ENCODE results near the gene COPS9. TPM values are rescaled to one million over a fixed set of nuclear protein-coding genes. Genes with fewer than 3 reads are reported as not detected.

Gene COPS9
- total and polyA plus RNA-seq, 12 donors = 63.7 to 469 (median 152) TPM

DNA sequence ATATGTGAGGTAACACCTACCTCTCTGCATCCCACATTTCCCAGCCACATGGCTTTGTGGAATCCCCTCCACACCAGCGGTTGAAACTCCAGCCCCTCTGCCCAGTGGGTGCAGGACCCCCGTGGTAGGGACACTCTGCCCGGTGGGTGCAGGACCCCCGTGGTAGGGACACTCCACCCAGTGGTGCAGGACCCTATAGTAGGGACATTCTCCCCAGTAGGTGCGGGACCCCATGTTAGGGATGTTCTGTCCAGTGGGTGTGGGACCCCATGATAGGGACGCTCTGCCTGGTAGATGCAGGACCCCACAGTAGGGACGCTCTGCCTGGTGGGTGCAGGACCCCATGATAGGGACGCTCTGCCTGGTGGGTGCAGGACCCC, 11.5 kb downstream of the COPS9 start:
- Histone ChIP-seq H3K27me3 (no peaks in the 10 kb centered on the region), H3K36me3 (replicated peaks in 1 of 2) (peaks cover 0 to 20% of the 10 kb centered on the region in 2 donors), H3K27ac (no peak overlapping the region), H3K4me3 (no peak overlapping the region), H3K4me1 (replicated peaks in 1 of 2) (no peaks in the 10 kb centered on the region), H3K9me3 (replicated peaks in 1 of 3) (no peaks in the 10 kb centered on the region)
- 85 to 95% (median 94%) methylated on average over 5 to 8 of the region's 8 CpGs for WGBS, 4 donors
- intact Hi-C loops (cut with DNase I) = no loop called here
- peak in 2 of 7 donors; percentile 7 to 36 for DNase-seq
- no peak for TF ChIP-seq POLR2A (IDR thresholded peaks at IDR 0.05)
- TF ChIP-seq, protein P1, sequence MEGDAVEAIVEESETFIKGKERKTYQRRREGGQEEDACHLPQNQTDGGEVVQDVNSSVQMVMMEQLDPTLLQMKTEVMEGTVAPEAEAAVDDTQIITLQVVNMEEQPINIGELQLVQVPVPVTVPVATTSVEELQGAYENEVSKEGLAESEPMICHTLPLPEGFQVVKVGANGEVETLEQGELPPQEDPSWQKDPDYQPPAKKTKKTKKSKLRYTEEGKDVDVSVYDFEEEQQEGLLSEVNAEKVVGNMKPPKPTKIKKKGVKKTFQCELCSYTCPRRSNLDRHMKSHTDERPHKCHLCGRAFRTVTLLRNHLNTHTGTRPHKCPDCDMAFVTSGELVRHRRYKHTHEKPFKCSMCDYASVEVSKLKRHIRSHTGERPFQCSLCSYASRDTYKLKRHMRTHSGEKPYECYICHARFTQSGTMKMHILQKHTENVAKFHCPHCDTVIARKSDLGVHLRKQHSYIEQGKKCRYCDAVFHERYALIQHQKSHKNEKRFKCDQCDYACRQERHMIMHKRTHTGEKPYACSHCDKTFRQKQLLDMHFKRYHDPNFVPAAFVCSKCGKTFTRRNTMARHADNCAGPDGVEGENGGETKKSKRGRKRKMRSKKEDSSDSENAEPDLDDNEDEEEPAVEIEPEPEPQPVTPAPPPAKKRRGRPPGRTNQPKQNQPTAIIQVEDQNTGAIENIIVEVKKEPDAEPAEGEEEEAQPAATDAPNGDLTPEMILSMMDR (IDR thresholded peaks at IDR 0.05) = no peak

DNA sequence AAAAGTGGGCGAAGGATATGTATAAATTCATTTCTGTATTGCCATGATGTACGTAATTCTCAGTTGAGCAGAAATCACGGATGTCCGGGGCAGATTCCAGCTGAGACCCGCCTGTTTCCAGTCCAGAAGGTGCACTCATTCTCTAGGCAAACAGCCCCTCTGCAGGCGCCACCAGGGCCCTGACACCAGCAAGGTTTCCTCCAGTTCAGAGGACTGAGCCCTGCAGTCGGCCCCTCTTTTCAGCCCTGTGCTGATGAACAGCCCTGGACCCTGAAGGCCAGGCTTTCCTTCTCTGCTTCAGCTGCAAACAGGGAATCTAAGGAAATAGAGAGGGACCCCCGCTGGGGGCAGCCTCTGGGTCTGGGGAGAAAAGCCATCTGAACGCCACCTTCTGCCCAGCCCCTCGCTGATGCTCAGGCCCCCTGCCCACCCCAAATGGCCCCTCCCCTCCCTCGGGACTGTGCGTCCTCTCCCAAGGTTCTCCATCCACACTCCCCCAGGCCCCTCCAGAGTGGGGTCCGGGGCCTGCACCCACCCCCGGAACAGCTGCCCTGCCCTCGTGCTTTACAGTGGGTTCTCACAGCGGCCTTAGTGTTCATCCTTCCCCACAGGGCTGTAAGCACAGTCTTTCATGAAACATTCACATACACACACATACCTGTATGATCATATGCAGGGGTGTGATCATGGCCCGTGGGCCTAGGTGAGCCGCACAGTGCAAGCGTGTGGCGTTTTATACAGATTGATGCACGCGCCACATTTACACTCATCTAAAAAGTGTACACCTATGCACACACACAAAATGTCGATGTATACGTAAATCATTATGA, 12.1 kb downstream of the COPS9 start:
- DNase-seq = peak in 1 of 7 donors; percentile 3
- H3K27me3 ChIP-seq = no peaks in the 10 kb centered on the region
- H3K9me3 ChIP-seq (replicated peaks in 1 of 3) = no peaks in the 10 kb centered on the region
- peaks cover 0 to 14% of the 10 kb centered on the region in 2 donors for H3K36me3 ChIP-seq (replicated peaks in 1 of 2)
- no peak overlapping the region for H3K4me3 ChIP-seq
- H3K27ac ChIP-seq = no peak overlapping the region
- intact Hi-C loops (cut with DNase I) = no loop called here
- 80 to 92% (median 87%) methylated on average over 14 to 24 of the region's 24 CpGs for WGBS, 4 donors
- no peaks in the 10 kb centered on the region for H3K4me1 ChIP-seq (replicated peaks in 1 of 2)
- TF ChIP-seq, protein P1 (IDR thresholded peaks at IDR 0.05) = no peak
- no peak for TF ChIP-seq POLR2A (IDR thresholded peaks at IDR 0.05)

DNA sequence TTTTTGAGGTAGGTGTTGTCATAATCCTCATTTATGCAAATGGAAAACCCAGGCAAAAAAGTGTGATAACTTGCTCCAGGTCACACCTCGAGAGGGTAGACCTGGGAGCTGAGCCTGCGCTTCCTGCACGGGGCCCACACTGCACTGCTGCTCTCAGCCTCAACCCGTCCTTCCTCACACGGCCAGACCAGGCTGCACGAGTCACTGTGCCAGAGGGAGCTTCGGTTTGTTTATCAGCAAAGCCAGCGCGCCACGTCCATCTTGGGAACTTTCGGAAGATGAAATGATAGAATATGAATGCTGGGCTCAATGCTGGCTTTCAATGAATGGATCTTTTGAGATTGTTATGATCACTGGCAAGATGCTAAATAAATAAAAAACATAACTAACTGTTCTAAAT, 14.4 kb downstream of the COPS9 start:
- Histone ChIP-seq H3K4me3 (no peak overlapping the region), H3K9me3 (replicated peaks in 1 of 3) (no peaks in the 10 kb centered on the region), H3K4me1 (replicated peaks in 1 of 2) (no peaks in the 10 kb centered on the region), H3K27me3 (no peaks in the 10 kb centered on the region), H3K36me3 (replicated peaks in 1 of 2) (no peaks in the 10 kb centered on the region), H3K27ac (no peak overlapping the region)
- no peak for DNase-seq
- WGBS, 4 donors = 48 to 70% (median 66%) methylated on average over 11 of the region's 11 CpGs
- intact Hi-C loops (cut with DNase I) = no loop called here
- TF ChIP-seq, protein P1 (IDR thresholded peaks at IDR 0.05) = no peak

DNA sequence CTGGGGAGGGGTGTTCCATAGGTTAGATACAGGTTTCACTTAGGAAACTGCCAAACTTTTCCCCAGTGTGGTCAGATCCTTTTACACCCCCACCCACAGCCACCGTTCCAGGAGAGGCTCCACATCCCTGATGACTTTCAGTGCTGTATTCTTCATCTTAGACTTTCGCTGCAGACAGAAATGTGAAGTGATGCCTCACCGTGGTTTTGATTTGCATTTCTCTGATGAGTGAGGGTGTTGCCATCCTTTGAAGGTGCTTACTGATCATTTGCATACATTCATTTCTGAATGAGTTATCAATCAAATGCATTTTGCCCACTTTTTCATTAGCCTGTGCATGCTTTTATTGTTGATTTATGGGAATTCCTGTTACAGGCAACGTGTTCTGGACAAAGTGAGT, 14.9 kb downstream of the COPS9 start:
- intact Hi-C loops (cut with DNase I) = no loop called here
- H3K4me1 ChIP-seq (replicated peaks in 1 of 2) = no peaks in the 10 kb centered on the region
- TF ChIP-seq POLR2A (IDR thresholded peaks at IDR 0.05) = no peak
- TF ChIP-seq, protein P1 (IDR thresholded peaks at IDR 0.05) = no peak
- no peak overlapping the region for H3K4me3 ChIP-seq
- H3K27me3 ChIP-seq = no peaks in the 10 kb centered on the region
- WGBS, 4 donors = 55 to 76% (median 60%) methylated on average over 4 of the region's 4 CpGs
- H3K36me3 ChIP-seq (replicated peaks in 1 of 2) = no peaks in the 10 kb centered on the region
- DNase-seq = no peak
- H3K27ac ChIP-seq = no peak overlapping the region
- no peaks in the 10 kb centered on the region for H3K9me3 ChIP-seq (replicated peaks in 1 of 3)
